GM18526 (cell line): ENCODE results near the gene PLA2G4E.

Experiments used
- POLR2A ChIP-seq: IDR thresholded peaks from 3 replicates; pipeline ENCODE4 v1.6.1; 2011; ENCODE audit not compliant: insufficient read length; ENCODE audit errors: extremely low read depth

Gene PLA2G4E

GRCh38 chr15:41936649-41937567 is 83.9 kb downstream of the PLA2G4E start:
- TF ChIP-seq POLR2A = no peak

DNA sequence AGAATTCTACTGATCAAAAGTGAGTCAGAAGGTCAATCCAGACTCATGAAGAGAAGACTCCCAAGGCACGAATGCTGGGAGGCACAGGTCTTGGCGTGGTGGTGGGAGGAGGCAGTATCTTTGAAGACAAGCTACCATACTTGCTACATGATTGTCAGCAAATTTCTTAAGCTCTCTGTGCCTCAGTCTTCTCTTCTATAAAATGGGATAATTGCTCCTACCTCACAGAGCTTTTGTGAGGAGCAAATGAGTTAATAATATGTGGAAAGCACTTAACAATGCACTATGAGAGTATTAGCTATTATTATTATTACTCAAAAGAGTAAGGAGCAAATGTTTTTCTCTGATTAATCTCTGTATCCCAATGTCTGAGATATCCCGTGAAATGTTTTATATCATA is 84.7 kb downstream of the PLA2G4E start:
- no peak for TF ChIP-seq POLR2A

DNA sequence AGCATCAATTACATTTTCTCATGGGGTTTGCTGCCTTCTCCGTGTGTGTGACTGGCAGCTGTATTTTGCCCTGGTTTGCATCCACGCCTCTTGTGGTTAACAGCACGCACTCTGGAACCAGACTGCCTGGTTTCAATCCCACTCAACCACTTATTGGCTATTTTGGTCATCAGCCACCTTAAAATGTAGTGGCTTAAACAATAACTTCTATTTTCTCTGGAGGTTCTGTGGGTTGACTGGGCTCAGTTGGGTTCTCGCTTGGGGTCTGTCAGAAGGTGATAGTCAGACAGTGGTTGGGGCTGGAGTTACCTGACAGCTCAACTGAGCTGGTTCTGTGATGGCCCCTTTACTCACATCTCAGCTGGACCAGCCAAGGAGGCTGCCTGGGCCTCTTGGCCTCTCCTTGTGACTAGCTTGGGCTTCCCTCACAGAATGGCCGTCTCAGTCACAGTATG is 85.2 kb downstream of the PLA2G4E start:
- no peak for TF ChIP-seq POLR2A

- no peak for TF ChIP-seq POLR2A
Observed at GRCh38 chr15:41934843-41935242, 86.0 kb downstream of the PLA2G4E start.

DNA sequence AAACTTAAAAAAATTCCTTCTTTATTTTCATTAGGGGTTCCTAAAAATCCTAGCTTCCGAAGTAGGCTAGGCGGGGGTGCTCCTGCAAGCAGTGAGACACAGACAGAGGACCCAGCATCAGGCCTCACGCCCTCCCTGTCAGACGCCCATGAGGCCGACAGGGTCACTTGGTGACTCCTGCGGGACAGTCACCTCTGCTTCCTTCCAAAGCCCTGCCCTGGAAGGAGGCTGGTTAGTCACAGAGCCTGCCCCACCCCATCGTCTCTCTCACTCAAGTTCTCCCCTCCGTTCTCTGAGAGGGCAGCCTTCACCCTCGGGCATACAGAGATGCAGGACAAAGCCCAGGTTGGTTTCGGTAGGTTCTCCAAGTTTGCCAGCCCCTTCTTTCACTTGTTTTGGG is 87.1 kb downstream of the PLA2G4E start:
- no peak for TF ChIP-seq POLR2A

- no peak for TF ChIP-seq POLR2A
Observed at GRCh38 chr15:41933326-41933725, 87.5 kb downstream of the PLA2G4E start.

DNA sequence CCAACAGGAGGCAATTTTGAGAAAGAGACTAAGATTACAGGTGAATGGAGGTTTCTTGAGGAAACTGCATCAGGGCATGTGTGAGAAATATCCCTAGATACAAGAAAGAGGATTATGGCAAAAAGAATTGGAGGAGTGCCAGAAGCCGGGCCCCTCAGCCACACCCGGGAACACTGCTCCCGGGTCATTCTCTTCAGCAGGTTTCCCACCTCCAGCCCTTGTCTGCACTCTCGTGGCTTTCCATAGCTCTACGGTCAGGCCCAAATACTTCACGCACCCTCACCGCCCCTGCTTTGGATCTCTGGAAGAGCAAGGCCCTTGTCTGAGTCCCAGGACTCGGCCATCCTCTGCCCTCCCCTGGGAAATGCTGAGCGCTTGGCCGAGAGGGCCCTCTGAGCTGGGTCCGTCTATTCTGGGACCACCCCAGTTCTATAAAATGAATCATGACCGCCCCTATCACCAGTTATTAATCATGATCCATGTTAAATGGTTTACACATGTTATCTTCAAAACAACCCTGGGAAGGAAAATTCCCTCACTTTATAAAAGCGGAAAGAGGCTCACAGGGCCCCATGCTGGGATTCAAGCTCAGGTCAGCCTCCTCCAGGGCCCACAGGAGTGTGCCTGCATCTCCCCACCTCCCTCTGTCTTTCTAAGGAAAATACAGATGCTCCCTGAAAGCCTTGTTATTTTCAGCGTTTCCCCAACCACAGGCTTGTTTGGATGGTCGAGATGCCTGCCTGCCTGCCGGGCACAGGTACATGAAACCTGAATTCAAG is 88.1 kb downstream of the PLA2G4E start:
- TF ChIP-seq POLR2A = no peak

DNA sequence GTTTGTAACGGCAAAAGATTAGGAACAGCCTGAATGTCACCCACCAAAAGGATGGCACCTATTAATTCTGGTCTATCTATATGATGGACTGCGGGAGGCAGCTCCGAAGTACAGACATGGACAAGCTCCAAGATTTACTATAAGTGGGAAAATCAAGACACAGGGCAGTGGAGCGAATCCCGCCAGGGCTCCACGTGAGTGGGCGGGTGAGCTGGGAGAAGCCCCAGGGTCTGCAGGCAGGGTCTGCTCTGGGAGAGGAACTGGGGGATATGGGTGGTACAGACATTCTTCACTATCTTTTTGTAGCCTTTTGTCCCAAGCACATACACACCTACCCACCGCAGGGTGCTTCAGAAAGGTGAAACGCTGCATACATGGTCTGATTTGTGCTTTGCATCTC is 88.7 kb downstream of the PLA2G4E start:
- TF ChIP-seq POLR2A = no peak
